SU-DHL-6 (cell line): ENCODE measurements around the gene MYLK4.

Source experiments
- EZH2phosphoT487 ChIP-seq: fragments of 200-600 bp; sonication (generic), shearing (Covaris generic); conservative IDR thresholded peaks from 2 replicates; pipeline ENCODE4 v1.6.1; 2018; ENCODE audit warnings: mild to moderate bottlenecking, antibody characterized with exemption, low read length, moderate library complexity, mixed read lengths
- TF ChIP-seq, protein P1 (sequence below): fragments of 200-600 bp; sonication (generic); IDR thresholded peaks from one replicate; pipeline ENCODE4 v1.5.1; 2017; ENCODE audit warnings: antibody characterized with exemption, mild to moderate bottlenecking, low read length, moderate library complexity; ENCODE audit not compliant: insufficient read depth, poor library complexity, severe bottlenecking

- TF ChIP-seq, protein P1, sequence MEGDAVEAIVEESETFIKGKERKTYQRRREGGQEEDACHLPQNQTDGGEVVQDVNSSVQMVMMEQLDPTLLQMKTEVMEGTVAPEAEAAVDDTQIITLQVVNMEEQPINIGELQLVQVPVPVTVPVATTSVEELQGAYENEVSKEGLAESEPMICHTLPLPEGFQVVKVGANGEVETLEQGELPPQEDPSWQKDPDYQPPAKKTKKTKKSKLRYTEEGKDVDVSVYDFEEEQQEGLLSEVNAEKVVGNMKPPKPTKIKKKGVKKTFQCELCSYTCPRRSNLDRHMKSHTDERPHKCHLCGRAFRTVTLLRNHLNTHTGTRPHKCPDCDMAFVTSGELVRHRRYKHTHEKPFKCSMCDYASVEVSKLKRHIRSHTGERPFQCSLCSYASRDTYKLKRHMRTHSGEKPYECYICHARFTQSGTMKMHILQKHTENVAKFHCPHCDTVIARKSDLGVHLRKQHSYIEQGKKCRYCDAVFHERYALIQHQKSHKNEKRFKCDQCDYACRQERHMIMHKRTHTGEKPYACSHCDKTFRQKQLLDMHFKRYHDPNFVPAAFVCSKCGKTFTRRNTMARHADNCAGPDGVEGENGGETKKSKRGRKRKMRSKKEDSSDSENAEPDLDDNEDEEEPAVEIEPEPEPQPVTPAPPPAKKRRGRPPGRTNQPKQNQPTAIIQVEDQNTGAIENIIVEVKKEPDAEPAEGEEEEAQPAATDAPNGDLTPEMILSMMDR = no peak
- no peak for TF ChIP-seq EZH2phosphoT487
These were observed 32.1 kb upstream of the MYLK4 start for GRCh38 chr6:2782825-2783187.
